SJSA1 (cell line): ENCODE measurements around the gene FER. TPM values are rescaled to one million over a fixed set of nuclear protein-coding genes. Genes with fewer than 3 reads are reported as not detected.

Source experiments
- DNase-seq, 2 experiments: peaks; one replicate each; pipeline ENCODE4 v3.0.0-alpha.2; 2015 to 2020; ENCODE audit warnings: low spot score in 2 of 2, low read depth in 1 of 2
- H3K27ac ChIP-seq: fragments of 250-450 bp; sonication (Bioruptor Pico); 2 replicates; pipeline ENCODE4 v1.5.1; 2020; ENCODE audit warnings: mild to moderate bottlenecking, moderate library complexity
- H3K27me3 ChIP-seq: fragments of 250-450 bp; sonication (Bioruptor Pico); replicated peaks from 2 replicates; pipeline ENCODE4 v1.5.1; 2020; ENCODE audit warnings: mild to moderate bottlenecking, moderate library complexity
- H3K36me3 ChIP-seq: fragments of 250-450 bp; sonication (Bioruptor Pico); 2 replicates; pipeline ENCODE4 v1.5.1; 2020; ENCODE audit warnings: mild to moderate bottlenecking
- H3K4me1 ChIP-seq: fragments of 250-450 bp; sonication (Bioruptor Pico); replicated peaks from 2 replicates; pipeline ENCODE4 v1.6.1; 2021; ENCODE audit warnings: mild to moderate bottlenecking
- H3K4me3 ChIP-seq: fragments of 250-450 bp; sonication (Bioruptor Pico); 2 replicates; pipeline ENCODE4 v1.5.1; 2020; ENCODE audit warnings: mild to moderate bottlenecking
- H3K9me3 ChIP-seq: fragments of 250-450 bp; sonication (Bioruptor Pico); replicated peaks from 2 replicates; pipeline ENCODE4 v1.5.1; 2020; ENCODE audit warnings: mild to moderate bottlenecking
- total RNA-seq: library from RNA; depleted of rRNA; stranded (reverse); fragments of >200 nt; shearing (Covaris generic); gene quantifications from 2 replicates; pipeline ENCODE4 v1.2.3, GENCODE V29; 2014

The FER gene
- total RNA-seq, 1 experiment from 2014 or later: 31.2 TPM

- no peak overlapping the region for H3K27ac ChIP-seq
- H3K4me3 ChIP-seq: no peak overlapping the region
- DNase-seq: no peak
- H3K36me3 ChIP-seq: no peaks in the 10 kb centered on the region
- no peaks in the 10 kb centered on the region for H3K27me3 ChIP-seq
- no peaks in the 10 kb centered on the region for H3K4me1 ChIP-seq
- no peaks in the 10 kb centered on the region for H3K9me3 ChIP-seq
Observed at GRCh38 chr5:109083937-109084336, 336.2 kb downstream of the FER start.

GRCh38 chr5:109089191-109089590 lies 341.5 kb downstream of the FER start:
- H3K27ac ChIP-seq: no peak overlapping the region
- no peaks in the 10 kb centered on the region for H3K27me3 ChIP-seq
- DNase-seq: no peak
- no peak overlapping the region for H3K4me3 ChIP-seq
- no peaks in the 10 kb centered on the region for H3K4me1 ChIP-seq
- H3K36me3 ChIP-seq: no peaks in the 10 kb centered on the region
- no peaks in the 10 kb centered on the region for H3K9me3 ChIP-seq

- Histone ChIP-seq H3K27me3 (no peaks in the 10 kb centered on the region), H3K27ac (no peak overlapping the region), H3K4me3 (no peak overlapping the region), H3K4me1 (no peaks in the 10 kb centered on the region), H3K9me3 (no peaks in the 10 kb centered on the region), H3K36me3 (no peaks in the 10 kb centered on the region)
- DNase-seq: no peak
Observed at GRCh38 chr5:109099081-109099480, 351.4 kb downstream of the FER start.

- no peaks in the 10 kb centered on the region for H3K36me3 ChIP-seq
- no peak overlapping the region for H3K27ac ChIP-seq
- no peaks in the 10 kb centered on the region for H3K9me3 ChIP-seq
- no peak for DNase-seq
- no peaks in the 10 kb centered on the region for H3K27me3 ChIP-seq
- H3K4me3 ChIP-seq: no peak overlapping the region
- H3K4me1 ChIP-seq: peaks cover 8% of the 10 kb centered on the region
Observed at GRCh38 chr5:109100971-109101370, 353.3 kb downstream of the FER start.

- Histone ChIP-seq H3K4me3 (no peak overlapping the region), H3K4me1 (peaks cover 11% of the 10 kb centered on the region), H3K27ac (no peak overlapping the region), H3K9me3 (no peaks in the 10 kb centered on the region), H3K27me3 (no peaks in the 10 kb centered on the region), H3K36me3 (no peaks in the 10 kb centered on the region)
- DNase-seq: no peak
Observed at GRCh38 chr5:109102096-109102690, 354.5 kb downstream of the FER start.

GRCh38 chr5:109105631-109106267 lies 358.1 kb downstream of the FER start:
- Histone ChIP-seq H3K27me3 (no peaks in the 10 kb centered on the region), H3K36me3 (no peaks in the 10 kb centered on the region), H3K9me3 (no peaks in the 10 kb centered on the region), H3K27ac (peak overlapping the region; percentile 23), H3K4me1 (peaks cover 11% of the 10 kb centered on the region), H3K4me3 (no peak overlapping the region)
- DNase-seq: peak; percentile 39 to 72

GRCh38 chr5:109111680-109112079 lies 364.0 kb downstream of the FER start:
- no peaks in the 10 kb centered on the region for H3K9me3 ChIP-seq
- H3K27ac ChIP-seq: no peak overlapping the region
- no peak overlapping the region for H3K4me3 ChIP-seq
- no peaks in the 10 kb centered on the region for H3K27me3 ChIP-seq
- H3K4me1 ChIP-seq: no peaks in the 10 kb centered on the region
- no peak for DNase-seq
- H3K36me3 ChIP-seq: no peaks in the 10 kb centered on the region

- H3K27ac ChIP-seq: no peak overlapping the region
- no peaks in the 10 kb centered on the region for H3K9me3 ChIP-seq
- H3K36me3 ChIP-seq: no peaks in the 10 kb centered on the region
- DNase-seq: no peak
- H3K4me1 ChIP-seq: no peaks in the 10 kb centered on the region
- H3K4me3 ChIP-seq: no peak overlapping the region
- H3K27me3 ChIP-seq: no peaks in the 10 kb centered on the region
Observed at GRCh38 chr5:109113608-109114007, 365.9 kb downstream of the FER start.

- H3K36me3 ChIP-seq: no peaks in the 10 kb centered on the region
- H3K27ac ChIP-seq: no peak overlapping the region
- no peak overlapping the region for H3K4me3 ChIP-seq
- no peaks in the 10 kb centered on the region for H3K4me1 ChIP-seq
- no peak for DNase-seq
- H3K9me3 ChIP-seq: no peaks in the 10 kb centered on the region
- no peaks in the 10 kb centered on the region for H3K27me3 ChIP-seq
Observed at GRCh38 chr5:109121225-109121624, 373.5 kb downstream of the FER start.

GRCh38 chr5:109125755-109126429 lies 378.2 kb downstream of the FER start:
- DNase-seq: no peak
- H3K9me3 ChIP-seq: no peaks in the 10 kb centered on the region
- no peaks in the 10 kb centered on the region for H3K36me3 ChIP-seq
- no peak overlapping the region for H3K4me3 ChIP-seq
- no peaks in the 10 kb centered on the region for H3K4me1 ChIP-seq
- no peak overlapping the region for H3K27ac ChIP-seq
- H3K27me3 ChIP-seq: no peaks in the 10 kb centered on the region

GRCh38 chr5:109126481-109126880 lies 378.8 kb downstream of the FER start:
- Histone ChIP-seq H3K4me1 (no peaks in the 10 kb centered on the region), H3K36me3 (no peaks in the 10 kb centered on the region), H3K27ac (no peak overlapping the region), H3K27me3 (no peaks in the 10 kb centered on the region), H3K9me3 (no peaks in the 10 kb centered on the region), H3K4me3 (no peak overlapping the region)
- DNase-seq: no peak

- H3K36me3 ChIP-seq: no peaks in the 10 kb centered on the region
- H3K4me1 ChIP-seq: peaks cover 9% of the 10 kb centered on the region
- H3K27me3 ChIP-seq: no peaks in the 10 kb centered on the region
- peak in 1 of 2 experiments; percentile 48 for DNase-seq
- peak overlapping the region; percentile 10; the same call in 1 of the 2 replicates for H3K27ac ChIP-seq
- no peak overlapping the region for H3K4me3 ChIP-seq
- no peaks in the 10 kb centered on the region for H3K9me3 ChIP-seq
Observed at GRCh38 chr5:109136906-109137305, 389.2 kb downstream of the FER start.

GRCh38 chr5:109141222-109142200 lies 393.8 kb downstream of the FER start:
- no peaks in the 10 kb centered on the region for H3K36me3 ChIP-seq
- no peak overlapping the region for H3K4me3 ChIP-seq
- H3K4me1 ChIP-seq: peaks cover 8% of the 10 kb centered on the region
- no peak for DNase-seq
- H3K27ac ChIP-seq: no peak overlapping the region
- no peaks in the 10 kb centered on the region; the same call in 1 of the 2 replicates for H3K9me3 ChIP-seq
- no peaks in the 10 kb centered on the region for H3K27me3 ChIP-seq
